Spleen (tissue), 11 donors: ENCODE data around the gene CHST1. TPM values are rescaled to one million over a fixed set of nuclear protein-coding genes. Genes with fewer than 3 reads are reported as not detected.

Experiments
- DNase-seq: peaks from one replicate; pipeline ENCODE4 v3.0.0-alpha.2; 2020
- H3K27ac ChIP-seq, 8 donors: fragments of 200-600 bp; sonication (generic) in 7 of 8; 1 replicate in 4 of 8; 2 replicates in 4 of 8; pipeline versions ENCODE4 v1.5.0 to v1.8.0; 2016 to 2021; ENCODE audit warnings: inconsistent platforms in 4 of 8, mild to moderate bottlenecking in 4 of 8, moderate library complexity in 1 of 8
- H3K27me3 ChIP-seq, 7 donors: fragments of 200-600 bp; sonication (generic) in 6 of 7; replicated peaks in 1 of 7; 1 replicate in 4 of 7; 2 replicates in 3 of 7; pipeline versions ENCODE4 v1.5.0 to v1.8.0; 2016 to 2021; ENCODE audit warnings: inconsistent platforms in 3 of 7, mild to moderate bottlenecking in 1 of 7
- H3K36me3 ChIP-seq, 6 donors: fragments of 200-600 bp; sonication (generic) in 5 of 6; 1 replicate in 4 of 6; 2 replicates in 2 of 6; pipeline versions ENCODE4 v1.5.0 to v1.8.0; 2016 to 2021; ENCODE audit warnings: inconsistent platforms in 2 of 6
- H3K4me1 ChIP-seq, 6 donors: fragments of 200-600 bp; sonication (generic) in 5 of 6; 1 replicate in 3 of 6; 2 replicates in 3 of 6; pipeline versions ENCODE4 v1.5.0 to v1.8.0; 2016 to 2021; ENCODE audit warnings: inconsistent platforms in 3 of 6
- H3K4me3 ChIP-seq, 8 donors: fragments of 200-600 bp; sonication (generic) in 7 of 8; 1 replicate in 4 of 8; 2 replicates in 4 of 8; pipeline versions ENCODE4 v1.5.0 to v1.8.0; 2016 to 2021; ENCODE audit warnings: inconsistent platforms in 4 of 8, mild to moderate bottlenecking in 4 of 8, moderate library complexity in 2 of 8
- H3K9me3 ChIP-seq, 8 donors: fragments of 200-600 bp; sonication (generic) in 7 of 8; 1 replicate in 4 of 8; 2 replicates in 4 of 8; pipeline versions ENCODE4 v1.5.0 to v1.8.0; 2016 to 2021; ENCODE audit warnings: inconsistent platforms in 4 of 8
- POLR2A ChIP-seq, 3 donors: fragments of 450-650 bp; IDR thresholded peaks; one replicate each; pipeline ENCODE4 v1.5.1; 2017; ENCODE audit warnings: antibody characterized with exemption in 3 of 3, mild to moderate bottlenecking in 1 of 3
- POLR2AphosphoS5 ChIP-seq, 3 donors: sonication (generic); formaldehyde crosslinking; IDR thresholded peaks; one replicate each; pipeline ENCODE4 v1.5.1; 2017; ENCODE audit warnings: antibody characterized with exemption in 3 of 3
- WGBS, 5 donors: extraction: QIAGEN DNeasy Blood & Tissue Kit in 3 of 5; methylation state at CpG; one replicate each; pipeline versions ENCODE4 v1.1.5 to v1.1.7; 2013 to 2018; 5-methylcytosine and 5-hydroxymethylcytosine counted together
- intact Hi-C: fragments of 100-400 bp; cut with DNase I; formaldehyde crosslinking; loops from one replicate; pipeline ENCODE4 v1.15.0; 2023; ENCODE audit warnings: low total_unique reads
- polyA plus RNA-seq, 3 donors: library from polyadenylated mRNA; stranded (reverse); fragments of 200-250 nt; gene quantifications; one replicate each; pipeline ENCODE4 v1.2.1, GENCODE V29; 2013
- total RNA-seq, 7 donors: library from RNA; depleted of rRNA in 3 of 7; stranded (reverse); fragments of >200 nt in 3 of 7; fragmentation: NEBNext Ultra II Directional in 4 of 7; extraction: Animal tissue kit (Norgen Biotek cat#: 25700) in 4 of 7; gene quantifications; one replicate each; pipeline versions ENCODE4 v1.1.0 to v1.2.1, GENCODE V29; 2016 to 2021
- TF ChIP-seq, protein P1 (sequence below), 11 experiments: fragments of 200-600 bp in 7 of 11; fragments of 450-650 bp in 4 of 11; sonication (generic) in 4 of 11; IDR thresholded peaks in 8 of 11; conservative IDR thresholded peaks in 3 of 11; 1 replicate in 7 of 11; 2 replicates in 4 of 11; pipeline versions ENCODE4 v1.4.0 to v1.8.0; 2016 to 2021; ENCODE audit warnings: antibody characterized with exemption in 11 of 11, inconsistent platforms in 4 of 11, mild to moderate bottlenecking in 1 of 11
- donor health status: healthy with polysubstance abuse.
- donor health status: DM: no; HTN: no; CAD: no; lungs with moderate emphysema.
- donor health status: DM: no; HTN: no; CAD: no.
- donor health status: Bipolar disorder and iron deficiency.
- donor health status: healthy.
- donor health status: DM: no; HTN: no; CAD: no.
- donor health status: DM: yes; HTN: yes; CAD: no.

The CHST1 gene
- total and polyA plus RNA-seq, 10 donors, result 1.1 to 18.9 (median 6.2) TPM

GRCh38 chr11:45679806-45680205, 14.4 kb upstream of the CHST1 start:
- peak; percentile 16 for DNase-seq
- no peak overlapping the region for H3K27ac ChIP-seq

DNA sequence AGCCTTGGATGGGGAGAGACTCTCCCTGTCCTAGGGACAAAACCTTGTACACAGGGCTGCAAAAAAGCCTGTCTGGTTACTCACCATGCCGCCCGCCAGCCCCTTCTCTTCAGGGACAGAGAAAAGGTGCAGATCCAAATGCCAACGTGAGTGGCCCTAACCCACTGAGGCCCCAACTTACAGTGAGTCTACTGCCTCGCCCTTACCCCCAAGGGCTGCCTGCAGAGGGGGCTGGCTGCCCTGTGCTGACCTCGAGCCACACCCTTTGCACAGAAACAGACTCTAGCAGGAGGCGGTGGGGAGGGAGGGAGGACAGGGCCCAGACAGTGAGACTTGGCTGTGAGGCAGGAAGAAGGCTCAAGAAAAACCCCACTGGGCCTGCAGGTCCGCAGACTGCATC, 13.6 kb upstream of the CHST1 start:
- WGBS, 5 donors, result 59 to 76% (median 64%) methylated on average over 5 to 7 of the region's 7 CpGs

More at GRCh38 chr11:45679806-45680205, 14.4 kb upstream of the CHST1 start:
- WGBS, 5 donors, result 74 to 88% (median 82%) methylated on average over 6 to 7 of the region's 7 CpGs
- intact Hi-C loops, result no loop called here
- H3K4me3 ChIP-seq, result no peak overlapping the region
- peaks cover 0 to 12% (median 0%) of the 10 kb centered on the region in 6 donors for H3K4me1 ChIP-seq
- H3K36me3 ChIP-seq, result no peaks in the 10 kb centered on the region
- no peaks in the 10 kb centered on the region for H3K9me3 ChIP-seq
- TF ChIP-seq, protein P1, sequence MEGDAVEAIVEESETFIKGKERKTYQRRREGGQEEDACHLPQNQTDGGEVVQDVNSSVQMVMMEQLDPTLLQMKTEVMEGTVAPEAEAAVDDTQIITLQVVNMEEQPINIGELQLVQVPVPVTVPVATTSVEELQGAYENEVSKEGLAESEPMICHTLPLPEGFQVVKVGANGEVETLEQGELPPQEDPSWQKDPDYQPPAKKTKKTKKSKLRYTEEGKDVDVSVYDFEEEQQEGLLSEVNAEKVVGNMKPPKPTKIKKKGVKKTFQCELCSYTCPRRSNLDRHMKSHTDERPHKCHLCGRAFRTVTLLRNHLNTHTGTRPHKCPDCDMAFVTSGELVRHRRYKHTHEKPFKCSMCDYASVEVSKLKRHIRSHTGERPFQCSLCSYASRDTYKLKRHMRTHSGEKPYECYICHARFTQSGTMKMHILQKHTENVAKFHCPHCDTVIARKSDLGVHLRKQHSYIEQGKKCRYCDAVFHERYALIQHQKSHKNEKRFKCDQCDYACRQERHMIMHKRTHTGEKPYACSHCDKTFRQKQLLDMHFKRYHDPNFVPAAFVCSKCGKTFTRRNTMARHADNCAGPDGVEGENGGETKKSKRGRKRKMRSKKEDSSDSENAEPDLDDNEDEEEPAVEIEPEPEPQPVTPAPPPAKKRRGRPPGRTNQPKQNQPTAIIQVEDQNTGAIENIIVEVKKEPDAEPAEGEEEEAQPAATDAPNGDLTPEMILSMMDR (IDR thresholded peaks at IDR 0.05 in 8 of 11, conservative IDR thresholded peaks at IDR 0.05 in 3 of 11), result no peak
- TF ChIP-seq POLR2AphosphoS5 (IDR thresholded peaks at IDR 0.05) (no peak), POLR2A (IDR thresholded peaks at IDR 0.05) (no peak)
- peaks cover 0 to 7% (median 0%) of the 10 kb centered on the region in 7 donors for H3K27me3 ChIP-seq

GRCh38 chr11:45677770-45678512, 12.5 kb upstream of the CHST1 start:
- Histone ChIP-seq H3K27ac (no peak overlapping the region), H3K27me3 (peaks cover 0 to 3% (median 0%) of the 10 kb centered on the region in 7 donors), H3K36me3 (no peaks in the 10 kb centered on the region), H3K4me3 (no peak overlapping the region), H3K9me3 (no peaks in the 10 kb centered on the region), H3K4me1 (peaks cover 0 to 3% (median 0%) of the 10 kb centered on the region in 6 donors)
- peak; percentile 54 for DNase-seq
- WGBS, 5 donors, result 74 to 76% (median 75%) methylated on average over 7 to 8 of the region's 8 CpGs
- no peak for TF ChIP-seq POLR2A (IDR thresholded peaks at IDR 0.05)
- TF ChIP-seq POLR2AphosphoS5 (IDR thresholded peaks at IDR 0.05), result no peak
- TF ChIP-seq, protein P1 (IDR thresholded peaks at IDR 0.05 in 8 of 11, conservative IDR thresholded peaks at IDR 0.05 in 3 of 11), result no peak
- intact Hi-C loops, result no loop called here

More for the DNA sequence above, 13.6 kb upstream of the CHST1 start:
- H3K4me1 ChIP-seq, result peaks cover 0 to 12% (median 0%) of the 10 kb centered on the region in 6 donors
- H3K36me3 ChIP-seq, result no peaks in the 10 kb centered on the region
- intact Hi-C loops, result no loop called here
- H3K4me3 ChIP-seq, result no peak overlapping the region
- TF ChIP-seq POLR2A (IDR thresholded peaks at IDR 0.05) (no peak), POLR2AphosphoS5 (IDR thresholded peaks at IDR 0.05) (no peak)
- TF ChIP-seq, protein P1 (IDR thresholded peaks at IDR 0.05 in 8 of 11, conservative IDR thresholded peaks at IDR 0.05 in 3 of 11), result no peak
- no peak for DNase-seq
- no peak overlapping the region for H3K27ac ChIP-seq
- H3K9me3 ChIP-seq, result no peaks in the 10 kb centered on the region
- peaks cover 0 to 3% (median 0%) of the 10 kb centered on the region in 7 donors for H3K27me3 ChIP-seq

DNA sequence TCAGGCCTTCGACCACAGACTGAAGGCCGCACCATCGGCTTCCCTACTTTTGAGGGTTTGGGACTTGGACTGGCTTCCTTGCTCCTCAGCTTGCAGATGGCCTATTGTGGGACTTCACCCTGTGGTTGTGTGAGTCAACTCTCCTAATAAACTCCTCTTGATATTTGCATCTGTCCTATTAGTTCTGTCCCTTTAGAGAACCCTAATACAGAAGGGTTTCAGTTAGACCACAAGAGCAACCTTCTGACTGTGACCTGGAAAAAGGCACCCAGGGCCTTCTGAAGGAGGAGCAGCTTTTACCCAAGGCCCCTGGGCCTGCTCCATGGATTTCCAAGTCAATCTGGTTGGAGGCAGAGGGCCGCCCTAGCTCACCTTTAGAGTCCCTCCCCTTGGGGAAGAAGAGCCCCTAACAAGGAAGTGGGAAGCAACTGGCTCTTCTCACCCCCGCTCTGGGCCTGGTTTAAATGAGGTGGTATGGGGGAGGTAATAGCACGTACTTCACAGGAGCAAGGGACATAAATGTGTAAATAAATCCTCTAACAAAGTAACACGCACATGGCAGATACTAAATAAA, 11.2 kb upstream of the CHST1 start:
- TF ChIP-seq, protein P1 (IDR thresholded peaks at IDR 0.05 in 8 of 11, conservative IDR thresholded peaks at IDR 0.05 in 3 of 11), result no peak
- TF ChIP-seq POLR2A (IDR thresholded peaks at IDR 0.05) (no peak), POLR2AphosphoS5 (IDR thresholded peaks at IDR 0.05) (no peak)
- Histone ChIP-seq H3K9me3 (no peaks in the 10 kb centered on the region), H3K27ac (no peak overlapping the region), H3K27me3 (peaks cover 0 to 10% (median 0%) of the 10 kb centered on the region in 7 donors), H3K36me3 (no peaks in the 10 kb centered on the region), H3K4me3 (no peak overlapping the region), H3K4me1 (no peaks in the 10 kb centered on the region)
- intact Hi-C loops, result no loop called here
- DNase-seq, result peak; percentile 56
- 85 to 94% (median 87%) methylated on average over 7 of the region's 7 CpGs for WGBS, 5 donors
